ENCODE data around the gene PRPH2. TPM values are rescaled to one million over a fixed set of nuclear protein-coding genes. Genes with fewer than 3 reads are reported as not detected.
A peak's percentile ranks its signal among the peaks of the same experiment; 100 is the strongest.

Gene PRPH2
- polyA plus RNA-seq (ENCODE audit: insufficient read length): 2.6 TPM

- no peak for DNase-seq (ENCODE audit: low read depth)
These were observed at the start of gene PRPH2 for GRCh38 chr6:42722497-42722896. Gene PRPH2 (minus strand): TSS chr6:42722597. CDS start chr6:42722334, 263 bp downstream.

GRCh38 chr6:42771741-42772100 lies 49.3 kb upstream of the PRPH2 start:
- no peak for DNase-seq (ENCODE audit: low read depth)

GRCh38 chr6:42769836-42770235 lies 47.4 kb upstream of the PRPH2 start:
- no peak for DNase-seq (ENCODE audit: low read depth)

- DNase-seq (ENCODE audit: low read depth): no peak
These were observed 46.7 kb upstream of the PRPH2 start for GRCh38 chr6:42769051-42769450.

GRCh38 chr6:42766163-42766670 lies 43.8 kb upstream of the PRPH2 start:
- DNase-seq (ENCODE audit: low read depth): no peak

- DNase-seq (ENCODE audit: low read depth): no peak
These were observed 42.7 kb upstream of the PRPH2 start for GRCh38 chr6:42764911-42765648.

- no peak for DNase-seq (ENCODE audit: low read depth)
These were observed 40.6 kb upstream of the PRPH2 start for GRCh38 chr6:42762950-42763349.

GRCh38 chr6:42762426-42762859 lies 40.0 kb upstream of the PRPH2 start:
- no peak for DNase-seq (ENCODE audit: low read depth)

- DNase-seq (ENCODE audit: low read depth): no peak
These were observed 39.1 kb upstream of the PRPH2 start for GRCh38 chr6:42761287-42762067.

GRCh38 chr6:42758756-42759430 lies 36.5 kb upstream of the PRPH2 start:
- DNase-seq (ENCODE audit: low read depth): no peak

- no peak for DNase-seq (ENCODE audit: low read depth)
These were observed 34.3 kb upstream of the PRPH2 start for GRCh38 chr6:42756722-42757121.

- no peak for DNase-seq (ENCODE audit: low read depth)
These were observed 32.4 kb upstream of the PRPH2 start for GRCh38 chr6:42754759-42755158.

GRCh38 chr6:42751055-42751454 lies 28.7 kb upstream of the PRPH2 start:
- DNase-seq (ENCODE audit: low read depth): no peak

GRCh38 chr6:42748203-42748898 lies 26.0 kb upstream of the PRPH2 start:
- no peak for DNase-seq (ENCODE audit: low read depth)

GRCh38 chr6:42746463-42747391 lies 24.3 kb upstream of the PRPH2 start:
- DNase-seq (ENCODE audit: low read depth): peak; percentile 59

- DNase-seq (ENCODE audit: low read depth): peak; percentile 95
These were observed 23.5 kb upstream of the PRPH2 start, which contains the start of gene TBCC for GRCh38 chr6:42745640-42746462. Gene TBCC (minus strand): TSS chr6:42746103. CDS start chr6:42746073, 30 bp downstream.

GRCh38 chr6:42745083-42745639 lies 22.8 kb upstream of the PRPH2 start:
- DNase-seq (ENCODE audit: low read depth): no peak

GRCh38 chr6:42744351-42744893 lies 22.0 kb upstream of the PRPH2 start:
- no peak for DNase-seq (ENCODE audit: low read depth)

All from forelimb muscle (tissue), 1 donor.